Dendritic cell treated with granulocyte-macrophage colony-stimulating factor and Interleukin-4, amounts not matched to agents 40 ng/mL and 50 ng/mL, for 4 days (primary cell): ENCODE data around the gene SOWAHD.
"Not testable (repeated sequence)": the region's sequence is repeated elsewhere in the genome, so short reads cannot be mapped to it uniquely, and the experiment has no call there.

Source experiments
- H3K27ac Mint-ChIP-seq: one replicate; pipeline ENCODE4 v1.8.0; 2022; ENCODE audit warnings: mild to moderate bottlenecking, mixed read lengths
- H3K27me3 Mint-ChIP-seq: one replicate; pipeline ENCODE4 v1.8.0; 2022; ENCODE audit warnings: mild to moderate bottlenecking, mixed read lengths
- H3K36me3 Mint-ChIP-seq: one replicate; pipeline ENCODE4 v1.8.0; 2022; ENCODE audit warnings: low read depth, mixed read lengths
- H3K4me1 Mint-ChIP-seq: one replicate; pipeline ENCODE4 v1.8.0; 2022; ENCODE audit warnings: low read depth, mixed read lengths
- H3K4me3 Mint-ChIP-seq: one replicate; pipeline ENCODE4 v1.8.0; 2022; ENCODE audit warnings: mild to moderate bottlenecking, moderate library complexity, mixed read lengths
- H3K9me3 Mint-ChIP-seq: one replicate; pipeline ENCODE4 v1.8.0; 2022; ENCODE audit warnings: mixed read lengths
- intact Hi-C: fragments of 100-400 bp; cut with micrococcal nuclease; formaldehyde crosslinking; loops from one replicate; pipeline ENCODE4 v1.15.0; 2022

SOWAHD gene

DNA sequence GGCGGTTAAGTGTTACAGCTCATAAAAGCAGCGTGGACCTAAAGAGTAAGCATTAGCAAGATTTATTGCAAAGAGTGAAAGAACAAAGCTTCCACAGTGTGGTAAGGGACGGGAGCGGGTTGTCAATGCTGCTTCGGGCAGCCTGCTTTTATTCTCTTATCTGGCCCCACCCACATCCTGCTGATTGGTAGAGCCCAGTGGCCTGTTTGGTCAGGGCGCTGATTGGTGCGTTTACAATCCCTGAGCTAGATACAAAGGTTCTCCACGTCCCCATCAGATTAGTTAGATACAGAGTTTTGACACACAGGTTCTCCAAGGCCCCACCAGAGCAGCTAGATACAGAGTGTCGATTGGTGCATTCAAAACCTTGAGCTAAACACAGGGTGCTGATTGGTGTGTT lies 8.3 kb upstream of the SOWAHD start:
- H3K4me1 Mint-ChIP-seq, H3K36me3 Mint-ChIP-seq, H3K27ac Mint-ChIP-seq, intact Hi-C loops, H3K4me3 Mint-ChIP-seq, H3K27me3 Mint-ChIP-seq, H3K9me3 Mint-ChIP-seq: not testable (repeated sequence)

DNA sequence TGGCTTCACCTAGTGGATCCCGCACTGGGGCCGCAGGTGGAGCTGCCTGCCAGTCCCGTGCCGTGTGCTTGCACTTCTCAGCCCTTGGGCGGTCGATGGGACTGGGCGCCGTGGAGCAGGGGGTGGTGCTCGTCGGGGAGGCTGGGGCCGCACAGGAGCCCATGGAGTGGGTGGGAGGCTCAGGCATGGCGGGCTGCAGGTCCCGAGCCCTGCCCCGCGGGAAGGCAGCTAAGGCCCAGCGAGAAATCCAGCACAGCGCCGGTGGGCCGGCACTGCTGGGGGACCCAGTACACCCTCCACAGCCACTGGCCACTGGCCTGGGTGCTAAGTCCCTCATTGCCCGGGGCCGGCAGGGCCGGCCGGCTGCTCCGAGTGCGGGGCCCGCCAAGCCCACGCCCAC lies 7.6 kb upstream of the SOWAHD start:
- H3K36me3 Mint-ChIP-seq, H3K9me3 Mint-ChIP-seq, H3K4me3 Mint-ChIP-seq, H3K27me3 Mint-ChIP-seq, intact Hi-C loops, H3K27ac Mint-ChIP-seq, H3K4me1 Mint-ChIP-seq: not testable (repeated sequence)

DNA sequence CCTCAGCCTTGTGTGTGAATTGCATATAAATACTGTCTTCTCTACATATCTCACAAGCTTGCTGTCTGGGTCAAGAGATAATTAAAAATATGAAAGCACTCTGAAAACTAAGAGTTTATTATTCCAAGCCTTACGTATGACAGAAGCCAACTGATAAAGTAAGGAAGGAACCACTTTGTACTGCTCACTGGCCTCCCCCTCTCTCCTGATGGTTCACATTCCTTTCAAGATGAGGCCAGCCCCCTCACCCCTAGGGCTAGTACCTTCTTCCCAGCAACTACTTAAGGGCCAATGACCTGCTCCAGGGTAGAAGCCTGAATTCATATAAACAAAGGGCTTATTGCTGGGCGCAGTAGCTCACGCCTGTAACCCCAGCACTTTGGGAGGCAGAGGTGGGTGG lies 5.4 kb upstream of the SOWAHD start:
- H3K4me3 Mint-ChIP-seq = no peak overlapping the region
- no peaks in the 10 kb centered on the region for H3K27me3 Mint-ChIP-seq
- intact Hi-C loops = no loop called here
- H3K27ac Mint-ChIP-seq = no peak overlapping the region
- H3K36me3 Mint-ChIP-seq = no peaks in the 10 kb centered on the region
- peaks cover 22% of the 10 kb centered on the region for H3K4me1 Mint-ChIP-seq
- H3K9me3 Mint-ChIP-seq = no peaks in the 10 kb centered on the region

DNA sequence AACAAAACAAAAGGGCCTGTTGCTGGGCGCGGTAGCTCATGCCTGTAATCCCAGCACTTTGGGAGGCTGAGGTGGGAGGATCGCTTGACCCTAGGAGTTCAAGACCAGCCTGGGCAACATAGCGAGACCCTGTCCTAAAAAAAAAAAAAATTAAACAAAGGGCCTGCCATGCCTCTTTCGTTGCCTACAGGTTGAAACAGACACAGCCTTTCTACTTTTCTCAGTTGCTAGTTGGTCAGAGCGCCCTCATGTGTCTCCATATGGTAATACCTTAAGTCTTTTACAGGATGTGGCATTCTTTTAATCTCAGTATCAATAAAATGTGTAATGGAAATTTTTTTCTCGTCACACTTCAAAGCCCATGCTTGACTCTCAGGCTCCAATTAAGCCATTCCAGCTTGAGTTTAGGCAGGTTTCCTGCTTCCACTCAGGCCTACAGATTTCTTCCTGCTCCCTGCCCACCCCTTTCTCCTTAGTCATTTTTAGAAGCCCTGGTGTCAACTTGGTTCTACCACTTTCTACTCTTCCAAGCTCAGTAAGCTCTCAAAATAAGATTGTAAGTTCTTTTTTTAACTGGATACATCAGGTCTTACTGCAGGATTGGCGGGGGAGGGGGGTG lies 4.6 kb upstream of the SOWAHD start:
- Mint-ChIP-seq H3K9me3 (no peaks in the 10 kb centered on the region), H3K27me3 (no peaks in the 10 kb centered on the region), H3K4me3 (no peak overlapping the region), H3K36me3 (no peaks in the 10 kb centered on the region), H3K27ac (no peak overlapping the region), H3K4me1 (peaks cover 23% of the 10 kb centered on the region)
- intact Hi-C loops = no loop called here

DNA sequence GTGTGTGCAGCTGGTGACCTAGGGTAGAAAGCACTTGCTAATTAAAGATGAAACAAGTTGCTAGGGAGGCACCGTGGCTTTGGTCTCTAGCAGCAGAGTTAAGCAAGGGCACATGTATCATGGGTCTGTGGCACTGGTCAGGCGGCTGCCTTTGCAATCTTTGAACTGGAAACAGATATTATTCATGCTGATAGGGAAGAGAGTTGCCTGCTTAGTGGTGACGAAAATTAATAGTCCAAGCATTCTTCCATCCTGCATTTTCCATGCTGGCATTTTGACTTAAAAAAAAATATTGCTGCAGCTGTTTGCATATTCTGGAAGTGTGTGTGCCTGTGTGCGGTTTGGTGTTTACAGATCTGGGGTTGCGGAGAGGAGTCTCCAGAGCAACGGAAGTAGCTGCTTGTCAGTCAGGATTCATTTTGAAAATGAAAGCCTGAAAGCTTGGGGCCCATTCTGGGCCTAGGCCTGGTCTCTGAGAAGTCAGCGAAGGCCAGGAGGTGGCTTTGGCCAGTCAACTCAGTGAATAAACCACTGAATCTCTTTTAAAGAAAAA lies 2.3 kb upstream of the SOWAHD start:
- no peaks in the 10 kb centered on the region for H3K27me3 Mint-ChIP-seq
- H3K36me3 Mint-ChIP-seq = peaks cover 6% of the 10 kb centered on the region
- H3K27ac Mint-ChIP-seq = peak overlapping the region; percentile 91
- peak overlapping the region; percentile 37 for H3K4me3 Mint-ChIP-seq
- H3K4me1 Mint-ChIP-seq = peaks cover 33% of the 10 kb centered on the region
- intact Hi-C loops = loop anchor here (5.0 kb wide), 1 partner anchor 36 kb away; the partner anchor contains the start of gene RPL39
- no peaks in the 10 kb centered on the region for H3K9me3 Mint-ChIP-seq

DNA sequence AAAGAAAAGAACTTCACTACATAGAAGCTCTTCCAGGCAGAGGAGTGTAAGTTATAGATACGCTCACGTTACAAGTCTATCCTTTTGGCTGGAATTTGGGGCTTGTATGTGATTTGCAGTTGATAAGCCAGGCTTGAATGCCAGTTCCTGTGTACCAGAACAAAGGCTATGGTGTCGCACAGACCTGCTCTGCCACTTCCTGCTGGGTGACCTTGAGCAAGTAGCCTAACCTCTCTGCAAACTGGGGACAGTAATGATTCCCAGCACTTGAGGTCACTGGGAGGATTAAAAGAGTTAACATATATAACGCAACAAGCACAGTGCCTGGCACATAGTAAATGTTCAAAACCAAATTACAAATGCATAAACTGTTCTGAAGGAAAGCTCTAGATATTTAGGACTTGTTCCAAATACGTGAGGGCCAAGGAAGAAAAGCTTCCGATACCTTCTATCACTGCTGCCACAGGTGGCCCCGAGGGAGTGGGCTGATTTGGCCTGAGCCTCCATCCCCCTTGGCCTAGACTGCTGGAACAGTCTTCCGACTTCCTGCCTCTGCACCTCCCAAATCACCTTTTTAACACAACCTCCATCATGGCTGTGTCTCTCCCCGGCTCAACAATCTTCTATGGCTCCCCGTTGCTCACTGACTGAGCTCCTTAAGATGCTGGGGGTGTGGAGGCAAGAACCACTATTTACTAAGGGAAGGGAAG lies 1.3 kb upstream of the SOWAHD start:
- intact Hi-C loops = loop anchor here (5.0 kb wide), 1 partner anchor 35 kb away; the partner anchor contains the start of gene RPL39
- H3K4me3 Mint-ChIP-seq = peak overlapping the region; percentile 90
- no peaks in the 10 kb centered on the region for H3K9me3 Mint-ChIP-seq
- no peaks in the 10 kb centered on the region for H3K27me3 Mint-ChIP-seq
- peak overlapping the region; percentile 91 for H3K27ac Mint-ChIP-seq
- peaks cover 38% of the 10 kb centered on the region for H3K4me1 Mint-ChIP-seq
- peaks cover 6% of the 10 kb centered on the region for H3K36me3 Mint-ChIP-seq

DNA sequence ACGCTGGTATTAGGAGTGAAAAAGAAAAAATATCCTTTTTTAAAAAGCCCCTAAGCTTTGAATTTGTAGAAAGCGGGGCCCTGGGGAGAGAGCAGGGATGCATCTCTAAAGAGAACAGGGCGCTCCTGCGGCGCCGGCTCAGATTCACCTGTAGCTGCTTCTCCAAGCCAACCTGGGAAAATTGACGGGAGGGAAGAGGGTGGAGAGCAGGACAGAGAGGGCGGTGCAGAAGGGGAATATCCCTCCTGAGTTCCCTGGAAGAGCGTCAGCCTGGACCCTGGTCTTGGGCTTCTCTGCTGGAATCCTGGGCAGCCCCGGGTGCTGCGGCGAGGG lies 776 bp upstream of the SOWAHD start:
- H3K27me3 Mint-ChIP-seq = no peaks in the 10 kb centered on the region

DNA sequence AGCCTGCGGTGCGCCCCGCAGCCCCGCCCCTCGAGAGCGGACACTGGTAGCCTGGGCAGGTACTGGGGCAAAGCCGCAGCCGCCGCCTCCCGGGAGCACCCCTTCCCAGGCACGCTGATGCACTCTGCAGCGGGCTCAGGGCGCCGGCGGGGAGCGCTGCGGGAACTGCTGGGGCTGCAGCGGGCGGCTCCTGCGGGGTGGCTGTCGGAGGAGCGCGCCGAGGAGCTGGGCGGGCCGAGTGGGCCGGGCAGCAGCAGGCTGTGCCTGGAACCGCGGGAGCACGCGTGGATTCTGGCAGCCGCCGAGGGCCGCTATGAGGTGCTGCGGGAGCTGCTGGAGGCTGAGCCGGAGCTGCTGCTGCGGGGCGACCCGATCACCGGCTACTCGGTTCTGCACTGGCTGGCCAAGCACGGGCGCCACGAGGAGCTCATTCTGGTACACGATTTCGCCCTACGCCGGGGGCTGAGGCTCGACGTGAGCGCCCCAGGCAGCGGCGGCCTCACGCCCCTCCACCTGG lies 401 bp downstream of the SOWAHD start:
- Mint-ChIP-seq H3K4me3 (peak overlapping the region; percentile 90), H3K36me3 (peaks cover 6% of the 10 kb centered on the region)
- intact Hi-C loops = loop anchor here (5.0 kb wide), 1 partner anchor 34 kb away; the partner anchor contains the start of gene RPL39

More for the DNA sequence above, 776 bp upstream of the SOWAHD start:
- Mint-ChIP-seq H3K4me1 (peaks cover 44% of the 10 kb centered on the region), H3K9me3 (no peaks in the 10 kb centered on the region), H3K36me3 (peaks cover 6% of the 10 kb centered on the region), H3K27ac (peak overlapping the region; percentile 91), H3K4me3 (peak overlapping the region; percentile 90)
- intact Hi-C loops = loop anchor here (5.0 kb wide), 1 partner anchor 35 kb away; the partner anchor contains the start of gene RPL39

DNA sequence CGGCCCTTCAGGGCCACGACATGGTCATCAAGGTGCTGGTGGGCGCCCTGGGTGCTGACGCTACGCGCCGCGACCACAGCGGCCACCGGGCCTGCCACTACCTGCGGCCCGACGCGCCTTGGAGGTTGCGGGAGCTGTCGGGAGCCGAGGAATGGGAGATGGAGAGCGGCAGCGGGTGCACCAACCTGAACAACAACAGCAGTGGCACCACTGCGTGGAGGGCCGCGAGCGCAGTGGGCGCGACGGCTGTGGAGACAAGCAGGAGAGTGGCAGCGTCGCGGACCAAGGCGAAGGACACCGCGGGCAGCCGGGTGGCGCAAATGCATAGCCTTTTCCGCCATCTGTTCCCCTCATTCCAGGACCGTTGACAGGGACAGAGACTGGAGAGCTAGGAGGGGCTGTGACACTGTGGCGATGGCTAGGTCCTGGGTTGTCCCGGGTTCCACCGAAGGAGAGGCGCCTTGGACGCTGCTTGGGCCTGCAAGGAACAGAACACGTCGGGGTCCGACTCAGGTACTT lies 919 bp downstream of the SOWAHD start:
- Mint-ChIP-seq H3K36me3 (peaks cover 6% of the 10 kb centered on the region), H3K9me3 (no peaks in the 10 kb centered on the region), H3K27ac (peak overlapping the region; percentile 91), H3K4me1 (peaks cover 56% of the 10 kb centered on the region), H3K27me3 (no peaks in the 10 kb centered on the region), H3K4me3 (peak overlapping the region; percentile 90)
- intact Hi-C loops = loop anchor here (5.0 kb wide), 1 partner anchor 33 kb away; the partner anchor contains the start of gene RPL39

More for the DNA sequence above, 401 bp downstream of the SOWAHD start:
- H3K9me3 Mint-ChIP-seq = no peaks in the 10 kb centered on the region
- H3K27me3 Mint-ChIP-seq = no peaks in the 10 kb centered on the region
- peaks cover 55% of the 10 kb centered on the region for H3K4me1 Mint-ChIP-seq
- H3K27ac Mint-ChIP-seq = peak overlapping the region; percentile 91

DNA sequence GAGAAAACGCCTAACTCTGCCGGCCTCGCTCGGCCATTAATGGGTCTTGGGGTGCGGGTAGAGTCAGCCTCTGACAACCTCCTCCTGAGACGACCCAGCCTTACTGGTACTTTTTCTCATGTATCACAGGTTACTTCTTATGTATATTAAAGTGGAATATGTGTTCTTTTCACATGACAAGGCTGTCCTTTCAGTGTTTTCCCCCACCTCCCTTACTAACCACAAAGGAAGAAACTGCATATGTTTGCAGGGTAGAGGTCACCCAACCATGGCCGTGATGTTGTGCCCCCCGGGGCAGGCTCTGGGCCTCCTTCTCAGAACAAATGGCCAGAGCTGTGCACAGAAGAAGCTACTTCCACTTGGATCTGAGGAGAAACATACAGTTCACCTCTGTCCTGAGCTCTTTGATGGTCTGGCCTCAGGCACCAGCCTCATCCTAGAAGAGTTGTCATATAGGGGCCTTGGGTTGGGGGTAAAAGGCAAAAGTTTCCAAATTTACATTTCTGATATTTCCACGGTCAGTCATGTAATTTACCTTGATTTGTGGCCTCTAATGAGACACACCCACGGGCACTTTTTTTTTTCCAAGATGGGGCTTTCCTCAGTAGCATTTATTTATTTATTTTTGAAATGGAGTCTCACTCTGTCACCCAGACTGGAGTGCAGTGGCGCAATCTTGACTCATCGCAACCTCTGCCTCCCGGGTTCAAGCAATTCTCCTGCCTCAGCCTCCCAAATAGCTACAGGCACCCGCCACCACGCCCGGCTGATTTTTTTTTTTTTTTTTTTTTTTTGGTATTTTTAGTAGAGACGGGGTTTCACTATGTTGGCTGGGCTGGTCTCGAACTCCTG lies 1.9 kb downstream of the SOWAHD start:
- H3K27ac Mint-ChIP-seq = peak overlapping the region; percentile 91
- peaks cover 6% of the 10 kb centered on the region for H3K36me3 Mint-ChIP-seq
- peaks cover 57% of the 10 kb centered on the region for H3K4me1 Mint-ChIP-seq
- H3K9me3 Mint-ChIP-seq = no peaks in the 10 kb centered on the region
- H3K4me3 Mint-ChIP-seq = peak overlapping the region; percentile 90
- H3K27me3 Mint-ChIP-seq = no peaks in the 10 kb centered on the region
- intact Hi-C loops = no loop called here

DNA sequence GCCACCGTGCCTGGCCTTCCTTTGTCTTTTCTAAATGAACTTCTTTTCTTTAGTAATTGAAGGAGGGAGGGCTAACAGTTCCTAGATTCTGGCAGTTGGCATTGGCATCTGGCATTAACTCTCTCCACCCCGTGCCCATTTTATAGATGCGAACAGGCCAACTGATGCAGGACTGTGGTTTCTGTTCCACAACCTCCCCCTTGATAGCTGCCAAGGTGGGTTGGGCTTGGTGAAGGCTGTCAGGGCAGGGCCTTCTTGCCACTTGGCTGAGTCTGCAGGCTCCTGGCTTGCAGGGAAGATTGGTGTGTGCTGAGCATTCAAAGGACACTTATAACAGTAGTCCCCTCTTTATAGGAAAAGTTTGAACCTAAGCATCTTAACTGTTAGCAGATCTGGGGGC lies 4.3 kb downstream of the SOWAHD start:
- H3K36me3 Mint-ChIP-seq = peaks cover 6% of the 10 kb centered on the region
- peaks cover 51% of the 10 kb centered on the region for H3K4me1 Mint-ChIP-seq
- intact Hi-C loops = no loop called here
- no peaks in the 10 kb centered on the region for H3K27me3 Mint-ChIP-seq
- no peak overlapping the region for H3K27ac Mint-ChIP-seq
- H3K9me3 Mint-ChIP-seq = no peaks in the 10 kb centered on the region
- H3K4me3 Mint-ChIP-seq = no peak overlapping the region

DNA sequence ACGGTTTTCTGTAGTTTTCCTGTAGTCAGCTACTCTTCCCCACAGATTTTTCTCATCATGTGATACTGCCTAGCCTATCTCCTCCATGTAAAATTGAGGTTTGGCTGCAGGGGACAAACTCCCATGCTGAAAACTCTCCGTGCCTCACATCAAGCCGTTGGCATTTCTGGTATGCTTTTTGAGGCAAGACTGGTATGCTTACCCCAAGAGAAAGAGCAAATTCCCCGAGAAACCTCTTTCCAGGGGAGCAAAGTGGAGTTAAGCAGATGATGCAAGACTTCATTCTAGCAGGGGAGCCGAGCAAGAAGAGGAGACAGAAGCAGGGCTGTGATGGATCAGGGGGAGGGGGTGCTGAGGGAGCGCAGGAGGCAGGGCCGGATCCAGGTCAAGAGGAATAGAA lies 4.8 kb downstream of the SOWAHD start:
- H3K9me3 Mint-ChIP-seq = no peaks in the 10 kb centered on the region
- H3K4me1 Mint-ChIP-seq = peaks cover 52% of the 10 kb centered on the region
- H3K27me3 Mint-ChIP-seq = no peaks in the 10 kb centered on the region
- H3K4me3 Mint-ChIP-seq = no peak overlapping the region
- peaks cover 6% of the 10 kb centered on the region for H3K36me3 Mint-ChIP-seq
- intact Hi-C loops = no loop called here
- H3K27ac Mint-ChIP-seq = peak overlapping the region; percentile 53

DNA sequence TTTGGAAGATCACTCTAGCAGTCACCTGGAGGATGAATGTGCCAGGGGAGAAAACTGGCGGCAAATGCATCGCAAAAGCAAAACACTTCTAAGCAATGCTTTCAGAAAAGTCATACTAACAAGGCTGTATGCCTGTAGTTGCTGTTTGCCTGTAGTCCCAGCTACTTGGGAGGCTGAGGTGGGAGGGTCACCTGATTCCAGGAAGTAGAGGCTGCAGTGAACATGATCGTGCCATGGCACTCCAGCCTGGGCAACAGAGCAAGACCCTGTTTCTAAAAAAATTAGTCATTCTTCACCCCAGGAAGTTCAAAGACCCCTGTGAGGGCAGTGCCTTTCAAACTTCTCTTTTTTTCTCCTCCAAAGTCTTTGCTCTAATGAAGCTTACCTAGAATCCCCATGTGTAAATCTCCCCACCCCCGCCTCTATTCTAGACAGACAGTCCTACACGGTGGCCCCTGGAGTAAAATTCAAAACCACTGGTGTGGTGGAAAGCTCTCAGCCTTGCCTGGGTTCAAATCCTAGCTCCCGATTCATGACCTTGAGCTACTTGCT lies 5.5 kb downstream of the SOWAHD start:
- peaks cover 52% of the 10 kb centered on the region for H3K4me1 Mint-ChIP-seq
- H3K36me3 Mint-ChIP-seq = peaks cover 6% of the 10 kb centered on the region
- intact Hi-C loops = no loop called here
- H3K4me3 Mint-ChIP-seq = no peak overlapping the region
- H3K27me3 Mint-ChIP-seq = no peaks in the 10 kb centered on the region
- H3K9me3 Mint-ChIP-seq = no peaks in the 10 kb centered on the region
- peak overlapping the region; percentile 53 for H3K27ac Mint-ChIP-seq
